ENCODE measurements around the gene DGCR8.

DGCR8 gene

GRCh38 chr22:20143883-20144665, 64.0 kb downstream of the DGCR8 start:
- H3K36me3 ChIP-seq (ENCODE audit: control insufficient read depth in 5 of 5, insufficient read depth in 5 of 5, low read length in 5 of 5) = peaks cover 0 to 61% (median 41%) of the 10 kb centered on the region in 5 donors
- no peak overlapping the region for H3K27ac ChIP-seq (ENCODE audit: low read depth, low read length)

GRCh38 chr22:20145206-20145831, 65.3 kb downstream of the DGCR8 start:
- H3K27ac ChIP-seq (ENCODE audit: low read depth, low read length) = no peak overlapping the region
- no peaks in the 10 kb centered on the region for H3K4me1 ChIP-seq (ENCODE audit: control insufficient read depth in 5 of 5, insufficient read depth in 5 of 5, low read length in 5 of 5)
- no peak overlapping the region for H3K4me3 ChIP-seq (ENCODE audit: low read depth in 1 of 5, low read length in 5 of 5)
- H3K9me3 ChIP-seq (ENCODE audit: control insufficient read depth in 5 of 5, low read length in 5 of 5) = no peaks in the 10 kb centered on the region
- H3K9ac ChIP-seq (ENCODE audit: low read length in 5 of 5) = no peak overlapping the region
- H3K27me3 ChIP-seq (ENCODE audit: control insufficient read depth in 5 of 5, insufficient read depth in 4 of 5, low read length in 5 of 5) = no peaks in the 10 kb centered on the region
- peaks cover 0 to 48% (median 29%) of the 10 kb centered on the region in 5 donors for H3K36me3 ChIP-seq (ENCODE audit: control insufficient read depth in 5 of 5, insufficient read depth in 5 of 5, low read length in 5 of 5)

More at GRCh38 chr22:20143883-20144665, 64.0 kb downstream of the DGCR8 start:
- H3K4me3 ChIP-seq (ENCODE audit: low read depth in 1 of 5, low read length in 5 of 5) = no peak overlapping the region
- H3K9ac ChIP-seq (ENCODE audit: low read length in 5 of 5) = no peak overlapping the region
- no peaks in the 10 kb centered on the region for H3K4me1 ChIP-seq (ENCODE audit: control insufficient read depth in 5 of 5, insufficient read depth in 5 of 5, low read length in 5 of 5)
- H3K9me3 ChIP-seq (ENCODE audit: control insufficient read depth in 5 of 5, low read length in 5 of 5) = no peaks in the 10 kb centered on the region
- H3K27me3 ChIP-seq (ENCODE audit: control insufficient read depth in 5 of 5, insufficient read depth in 4 of 5, low read length in 5 of 5) = no peaks in the 10 kb centered on the region

- Histone ChIP-seq H3K4me1 (ENCODE audit: control insufficient read depth in 5 of 5, insufficient read depth in 5 of 5, low read length in 5 of 5) (no peaks in the 10 kb centered on the region), H3K27ac (ENCODE audit: low read depth, low read length) (no peak overlapping the region)
Measured at GRCh38 chr22:20145832-20146223, 65.8 kb downstream of the DGCR8 start.

GRCh38 chr22:20146777-20147176, 66.7 kb downstream of the DGCR8 start:
- H3K9me3 ChIP-seq (ENCODE audit: control insufficient read depth in 5 of 5, low read length in 5 of 5) = no peaks in the 10 kb centered on the region
- H3K4me1 ChIP-seq (ENCODE audit: control insufficient read depth in 5 of 5, insufficient read depth in 5 of 5, low read length in 5 of 5) = no peaks in the 10 kb centered on the region
- no peak overlapping the region for H3K4me3 ChIP-seq (ENCODE audit: low read depth in 1 of 5, low read length in 5 of 5)
- no peak overlapping the region for H3K9ac ChIP-seq (ENCODE audit: low read length in 5 of 5)
- H3K27ac ChIP-seq (ENCODE audit: low read depth, low read length) = no peak overlapping the region
- H3K36me3 ChIP-seq (ENCODE audit: control insufficient read depth in 5 of 5, insufficient read depth in 5 of 5, low read length in 5 of 5) = peaks cover 0 to 34% (median 19%) of the 10 kb centered on the region in 5 donors
- no peaks in the 10 kb centered on the region for H3K27me3 ChIP-seq (ENCODE audit: control insufficient read depth in 5 of 5, insufficient read depth in 4 of 5, low read length in 5 of 5)

More at GRCh38 chr22:20145832-20146223, 65.8 kb downstream of the DGCR8 start:
- peaks cover 0 to 43% (median 28%) of the 10 kb centered on the region in 5 donors for H3K36me3 ChIP-seq (ENCODE audit: control insufficient read depth in 5 of 5, insufficient read depth in 5 of 5, low read length in 5 of 5)
- H3K9ac ChIP-seq (ENCODE audit: low read length in 5 of 5) = no peak overlapping the region
- no peaks in the 10 kb centered on the region for H3K9me3 ChIP-seq (ENCODE audit: control insufficient read depth in 5 of 5, low read length in 5 of 5)
- no peak overlapping the region for H3K4me3 ChIP-seq (ENCODE audit: low read depth in 1 of 5, low read length in 5 of 5)
- no peaks in the 10 kb centered on the region for H3K27me3 ChIP-seq (ENCODE audit: control insufficient read depth in 5 of 5, insufficient read depth in 4 of 5, low read length in 5 of 5)

- no peaks in the 10 kb centered on the region for H3K4me1 ChIP-seq (ENCODE audit: control insufficient read depth in 5 of 5, insufficient read depth in 5 of 5, low read length in 5 of 5)
- no peak overlapping the region for H3K27ac ChIP-seq (ENCODE audit: low read depth, low read length)
- no peaks in the 10 kb centered on the region for H3K9me3 ChIP-seq (ENCODE audit: control insufficient read depth in 5 of 5, low read length in 5 of 5)
- no peak overlapping the region for H3K9ac ChIP-seq (ENCODE audit: low read length in 5 of 5)
- H3K36me3 ChIP-seq (ENCODE audit: control insufficient read depth in 5 of 5, insufficient read depth in 5 of 5, low read length in 5 of 5) = peaks cover 0 to 29% (median 14%) of the 10 kb centered on the region in 5 donors
- peaks cover 0 to 1% (median 0%) of the 10 kb centered on the region in 5 donors for H3K27me3 ChIP-seq (ENCODE audit: control insufficient read depth in 5 of 5, insufficient read depth in 4 of 5, low read length in 5 of 5)
- no peak overlapping the region for H3K4me3 ChIP-seq (ENCODE audit: low read depth in 1 of 5, low read length in 5 of 5)
Measured at GRCh38 chr22:20147237-20147988, 67.4 kb downstream of the DGCR8 start.

GRCh38 chr22:20148414-20148813, 68.4 kb downstream of the DGCR8 start:
- H3K36me3 ChIP-seq (ENCODE audit: control insufficient read depth in 5 of 5, insufficient read depth in 5 of 5, low read length in 5 of 5) = peaks cover 0 to 19% (median 9%) of the 10 kb centered on the region in 5 donors
- H3K27me3 ChIP-seq (ENCODE audit: control insufficient read depth in 5 of 5, insufficient read depth in 4 of 5, low read length in 5 of 5) = peaks cover 0 to 7% (median 0%) of the 10 kb centered on the region in 5 donors
- H3K9me3 ChIP-seq (ENCODE audit: control insufficient read depth in 5 of 5, low read length in 5 of 5) = no peaks in the 10 kb centered on the region
- H3K27ac ChIP-seq (ENCODE audit: low read depth, low read length) = no peak overlapping the region
- H3K4me1 ChIP-seq (ENCODE audit: control insufficient read depth in 5 of 5, insufficient read depth in 5 of 5, low read length in 5 of 5) = no peaks in the 10 kb centered on the region
- H3K4me3 ChIP-seq (ENCODE audit: low read depth in 1 of 5, low read length in 5 of 5) = no peak overlapping the region
- H3K9ac ChIP-seq (ENCODE audit: low read length in 5 of 5) = no peak overlapping the region

GRCh38 chr22:20149257-20150250, 69.5 kb downstream of the DGCR8 start:
- Histone ChIP-seq H3K27me3 (ENCODE audit: control insufficient read depth in 5 of 5, insufficient read depth in 4 of 5, low read length in 5 of 5) (peaks cover 0 to 7% (median 7%) of the 10 kb centered on the region in 5 donors), H3K36me3 (ENCODE audit: control insufficient read depth in 5 of 5, insufficient read depth in 5 of 5, low read length in 5 of 5) (peaks cover 0 to 9% (median 3%) of the 10 kb centered on the region in 5 donors), H3K4me1 (ENCODE audit: control insufficient read depth in 5 of 5, insufficient read depth in 5 of 5, low read length in 5 of 5) (peaks cover 0 to under 1% (median 0%) of the 10 kb centered on the region in 5 donors), H3K27ac (ENCODE audit: low read depth, low read length) (no peak overlapping the region), H3K9ac (ENCODE audit: low read length in 5 of 5) (no peak overlapping the region), H3K9me3 (ENCODE audit: control insufficient read depth in 5 of 5, low read length in 5 of 5) (no peaks in the 10 kb centered on the region), H3K4me3 (ENCODE audit: low read depth in 1 of 5, low read length in 5 of 5) (no peak overlapping the region)

DNA sequence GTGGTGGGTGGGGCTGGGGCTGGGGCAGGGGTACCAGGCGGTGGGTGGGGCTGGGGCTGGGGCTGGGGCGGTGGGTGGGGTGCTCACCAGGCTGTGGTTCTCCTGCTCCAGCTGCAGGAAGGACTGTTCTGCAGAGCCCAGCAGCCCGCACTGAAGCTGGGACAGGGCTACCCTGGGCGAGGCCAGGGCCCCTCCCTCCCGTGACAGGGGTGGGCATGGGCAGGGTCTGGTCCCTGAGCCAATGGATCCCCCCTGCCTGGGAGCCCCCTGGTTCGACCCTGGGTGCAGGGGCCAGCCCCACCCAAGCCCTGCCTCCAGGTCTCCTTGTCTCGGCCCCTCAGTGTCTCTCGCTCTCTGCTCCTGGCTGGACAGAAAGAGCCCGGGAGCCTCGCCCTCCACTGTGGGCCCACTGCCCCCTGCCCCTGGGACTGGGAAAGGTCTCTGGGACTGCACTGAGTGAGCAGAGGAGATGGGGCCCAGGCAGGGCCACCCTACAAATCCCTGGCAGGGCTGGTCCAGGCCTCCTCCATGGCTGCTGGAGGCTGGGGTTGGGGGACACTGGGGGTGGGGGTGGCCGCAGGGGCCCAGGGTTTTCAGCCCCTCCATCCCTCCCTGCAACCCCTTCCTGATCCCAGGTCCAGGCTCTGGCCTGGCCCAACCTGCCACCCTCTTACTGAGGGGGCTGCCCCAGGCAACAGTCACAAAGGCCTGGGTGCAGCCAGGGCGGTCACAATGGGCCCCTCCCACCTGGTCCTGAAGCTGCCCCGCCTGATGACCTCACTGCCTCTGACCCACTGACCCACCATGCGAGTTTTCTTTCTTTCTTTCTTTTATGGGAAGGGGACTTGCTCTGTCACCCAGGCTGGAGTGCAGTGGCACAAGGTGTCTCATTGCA, 70.6 kb downstream of the DGCR8 start, which contains the start of gene CCDC188:
TSS of gene CCDC188 (minus strand) at position 675 of the 895 bp plus-strand sequence. CDS start at position 606, 69 bp downstream.
- Histone ChIP-seq H3K9ac (ENCODE audit: low read length in 5 of 5) (no peak within 1 kb of the TSS), H3K27ac (ENCODE audit: low read depth, low read length) (no peak within 1 kb of the TSS), H3K36me3 (ENCODE audit: control insufficient read depth in 5 of 5, insufficient read depth in 5 of 5, low read length in 5 of 5) (peaks cover 0 to under 1% (median 0%) of the 10 kb centered on the region in 5 donors), H3K9me3 (ENCODE audit: control insufficient read depth in 5 of 5, low read length in 5 of 5) (no peaks in the 10 kb centered on the region), H3K4me3 (ENCODE audit: low read depth in 1 of 5, low read length in 5 of 5) (no peak within 1 kb of the TSS), H3K27me3 (ENCODE audit: control insufficient read depth in 5 of 5, insufficient read depth in 4 of 5, low read length in 5 of 5) (peaks cover 0 to 16% (median 10%) of the 10 kb centered on the region in 5 donors), H3K4me1 (ENCODE audit: control insufficient read depth in 5 of 5, insufficient read depth in 5 of 5, low read length in 5 of 5) (peaks cover 0 to 6% (median 0%) of the 10 kb centered on the region in 5 donors)

Measured in subcutaneous abdominal adipose tissue (tissue), 5 donors.